Measurements from ENCODE around the gene TRPM3.

The TRPM3 gene

DNA sequence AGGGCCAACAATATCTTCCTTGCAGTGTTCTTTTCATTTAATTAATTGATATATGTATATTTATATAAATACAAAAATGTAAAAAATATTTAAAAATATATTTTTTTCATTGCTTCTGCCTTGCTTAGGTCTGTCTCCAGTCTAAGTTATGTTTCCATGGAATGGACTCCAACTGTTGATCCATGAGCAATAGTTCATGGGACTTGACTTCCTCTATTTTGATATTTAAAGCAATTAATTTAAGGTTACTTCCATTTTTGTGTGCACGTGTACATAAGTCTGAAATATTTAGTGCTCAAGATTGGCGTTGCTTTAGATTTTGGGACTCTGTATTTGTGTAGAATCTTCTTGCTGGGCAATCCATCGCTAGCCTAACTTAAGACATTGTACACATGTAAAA lies 551.6 kb downstream of the TRPM3 start:
- no peak for DNase-seq

- no peak for DNase-seq
Measured at GRCh38 chr9:70569070-70569772, 552.2 kb downstream of the TRPM3 start.

- no peak for DNase-seq
Measured at GRCh38 chr9:70567511-70567910, 553.9 kb downstream of the TRPM3 start.

- DNase-seq: no peak
Measured at GRCh38 chr9:70566751-70567150, 554.7 kb downstream of the TRPM3 start.

DNA sequence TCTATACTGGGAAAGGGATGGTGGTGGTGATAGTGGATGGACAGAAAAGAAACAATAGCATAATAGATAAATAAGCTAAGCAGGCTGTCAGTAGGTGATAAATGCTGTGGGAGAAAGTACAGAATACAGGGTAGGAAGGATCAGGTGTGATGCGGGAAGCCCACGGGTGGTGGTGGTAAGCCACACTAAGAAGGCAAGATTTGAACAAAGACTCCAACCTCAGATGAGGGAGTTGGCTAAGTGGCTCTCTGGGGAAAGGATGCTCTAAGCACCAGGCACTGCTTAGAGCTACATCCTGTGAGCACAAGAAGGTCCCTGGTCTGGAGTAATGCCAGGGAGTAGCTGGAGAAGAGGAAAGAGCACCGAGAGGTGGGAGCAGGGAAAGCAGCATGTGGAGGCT lies 555.4 kb downstream of the TRPM3 start:
- no peak for DNase-seq

DNA sequence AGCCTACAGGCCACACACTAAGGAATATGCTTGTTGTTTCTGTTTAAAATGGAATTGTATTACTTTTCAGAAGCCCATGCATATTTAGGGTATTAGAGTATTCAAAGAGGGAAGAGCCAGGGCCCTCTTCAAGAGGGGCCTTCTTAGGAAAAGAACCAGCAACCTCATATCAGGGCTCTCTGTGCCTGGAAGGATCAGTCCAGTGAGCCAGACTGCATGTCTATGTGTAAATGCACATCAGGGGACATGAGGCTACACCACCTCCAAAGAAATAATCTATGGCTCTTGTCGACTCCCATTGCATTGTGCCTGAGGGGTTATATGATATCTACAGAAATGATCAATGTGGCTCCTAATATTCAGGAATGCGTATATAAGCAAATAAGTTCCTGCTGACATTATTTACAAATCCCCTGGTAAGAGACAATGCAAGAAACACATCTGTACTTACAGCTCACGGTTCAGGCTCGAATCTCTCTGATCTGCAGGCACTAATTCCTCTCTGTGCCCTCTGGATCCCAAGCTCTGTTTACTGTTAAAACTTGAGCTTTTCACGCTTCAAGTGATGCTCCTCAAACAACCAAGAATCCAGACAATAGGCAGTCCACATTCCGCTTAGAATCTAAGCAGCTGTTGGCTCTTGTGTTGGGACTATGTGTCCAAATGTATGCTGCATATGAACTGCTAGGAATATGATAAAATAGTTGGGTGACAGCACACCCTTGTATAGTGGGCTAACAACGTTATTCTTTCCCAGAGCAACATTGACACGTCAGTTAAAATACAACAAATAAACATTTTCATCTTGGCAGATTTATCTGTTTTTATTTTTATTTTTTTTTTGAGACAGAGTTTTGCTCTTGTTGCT lies 556.7 kb downstream of the TRPM3 start:
- no peak for DNase-seq

GRCh38 chr9:70563431-70564204 lies 557.8 kb downstream of the TRPM3 start:
- DNase-seq: peak in 2 of 4 experiments; percentile 2 to 6

DNA sequence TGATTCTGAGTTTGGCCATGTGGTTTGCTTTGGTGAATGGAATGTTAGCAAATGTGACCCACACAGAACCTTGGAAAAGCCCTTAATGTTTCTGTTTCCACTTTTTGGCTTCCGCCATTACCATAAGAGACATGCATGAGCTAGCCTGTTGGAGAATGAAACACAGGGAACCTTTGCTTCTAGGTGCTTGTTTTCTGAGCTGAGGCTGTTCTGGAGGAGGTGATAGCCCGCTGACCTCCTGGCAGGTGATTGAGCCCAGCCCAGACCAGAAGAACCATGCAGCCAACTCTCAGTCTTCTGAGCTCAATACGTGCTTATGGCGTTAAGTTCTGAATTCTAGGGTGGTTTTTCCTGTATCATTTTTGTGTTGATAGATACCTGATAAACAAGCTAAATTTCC lies 558.4 kb downstream of the TRPM3 start:
- no peak for DNase-seq

GRCh38 chr9:70561786-70562395 lies 559.5 kb downstream of the TRPM3 start:
- DNase-seq: no peak

DNA sequence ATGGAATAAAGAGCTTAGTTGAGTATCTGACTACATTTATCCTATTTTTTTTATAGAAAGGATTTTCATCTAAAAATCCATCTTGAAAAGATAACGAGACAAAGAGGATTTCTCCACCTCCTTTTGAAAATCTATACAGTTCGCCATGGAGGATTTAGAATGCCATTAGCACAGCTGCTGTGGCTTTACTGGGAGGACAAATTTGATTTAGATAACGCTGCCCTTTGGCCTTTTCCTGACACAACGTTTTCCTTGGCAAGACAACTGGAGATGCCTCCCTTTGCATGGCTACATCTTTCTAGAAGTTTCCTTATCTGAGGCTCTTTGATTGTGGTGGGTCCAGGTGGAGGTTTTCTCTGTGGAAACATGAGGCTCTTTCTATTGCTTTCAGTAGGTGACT lies 560.3 kb downstream of the TRPM3 start:
- DNase-seq: no peak

GRCh38 chr9:70559102-70559501 lies 562.3 kb downstream of the TRPM3 start:
- DNase-seq: no peak

- DNase-seq: no peak
Measured at GRCh38 chr9:70557661-70558369, 563.6 kb downstream of the TRPM3 start.

DNA sequence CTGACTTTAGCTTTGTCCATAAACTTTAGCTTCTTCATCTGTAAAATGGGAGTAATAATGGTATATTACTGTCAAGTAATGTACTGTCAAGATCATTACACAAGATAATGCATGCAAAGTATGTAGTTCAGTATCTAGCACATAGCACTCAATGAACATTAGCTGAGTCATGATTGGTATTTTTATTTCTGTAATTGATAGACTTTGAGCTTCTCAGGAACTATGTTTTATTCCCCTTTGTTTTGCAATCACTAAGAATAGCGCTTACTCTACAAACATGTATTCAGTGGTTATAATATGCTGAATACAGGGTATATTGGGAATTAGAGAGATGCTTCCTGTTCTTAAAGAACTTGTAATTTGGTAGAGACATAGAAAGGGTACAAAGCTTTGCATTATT lies 564.6 kb downstream of the TRPM3 start:
- DNase-seq: no peak

- no peak for DNase-seq
Measured at GRCh38 chr9:70554881-70555280, 566.5 kb downstream of the TRPM3 start.

DNA sequence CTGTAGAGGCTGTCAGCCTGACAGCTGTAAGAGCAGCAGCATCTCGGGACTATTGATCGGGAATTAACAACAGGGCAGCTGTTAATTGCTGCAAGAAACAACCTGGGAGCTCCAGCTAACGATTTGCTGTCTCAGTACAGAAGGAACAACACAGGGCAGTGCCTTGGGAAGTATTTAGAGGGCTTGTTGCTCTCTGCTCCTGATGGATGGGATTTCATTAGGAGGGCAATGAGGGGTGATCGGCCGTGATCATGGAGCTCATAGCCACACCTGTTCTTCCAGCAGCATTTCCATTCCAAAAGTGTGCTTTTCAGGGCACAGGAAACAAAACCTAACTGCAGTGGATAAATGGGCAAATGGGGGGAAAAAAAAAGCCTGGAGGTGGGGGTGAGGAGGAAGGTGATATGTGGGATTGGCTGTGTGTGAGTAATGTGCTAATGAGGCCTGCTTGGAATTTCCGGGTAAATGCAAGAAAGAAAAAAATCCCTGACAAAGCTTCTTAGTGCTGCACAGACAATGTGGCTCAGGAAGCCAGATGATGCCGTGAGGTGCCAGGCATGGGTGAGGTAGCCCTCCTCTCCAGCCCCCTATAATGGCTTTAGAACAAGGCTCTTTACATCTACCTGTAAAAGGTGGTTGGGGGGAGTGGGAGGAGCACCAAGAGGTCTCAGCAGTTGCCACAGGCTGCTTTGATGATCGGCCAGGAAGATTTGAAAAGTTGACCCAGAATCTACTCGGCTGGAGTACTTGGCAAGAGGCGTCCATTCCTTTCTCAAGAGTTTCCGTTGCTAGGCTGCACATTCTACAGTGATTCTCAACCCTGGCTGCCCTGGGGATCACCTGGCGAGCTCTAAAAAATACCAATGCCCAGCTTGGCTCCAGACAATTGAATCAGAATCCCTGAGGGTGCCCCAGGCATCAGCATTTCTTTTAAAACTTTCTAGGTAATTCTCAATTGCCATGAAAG lies 567.4 kb downstream of the TRPM3 start:
- no peak for DNase-seq

GRCh38 chr9:70552561-70552960 lies 568.9 kb downstream of the TRPM3 start:
- DNase-seq: no peak

- no peak for DNase-seq
Measured at GRCh38 chr9:70551801-70552200, 569.6 kb downstream of the TRPM3 start.

GRCh38 chr9:70551396-70551795 lies 570.0 kb downstream of the TRPM3 start:
- DNase-seq: no peak

DNA sequence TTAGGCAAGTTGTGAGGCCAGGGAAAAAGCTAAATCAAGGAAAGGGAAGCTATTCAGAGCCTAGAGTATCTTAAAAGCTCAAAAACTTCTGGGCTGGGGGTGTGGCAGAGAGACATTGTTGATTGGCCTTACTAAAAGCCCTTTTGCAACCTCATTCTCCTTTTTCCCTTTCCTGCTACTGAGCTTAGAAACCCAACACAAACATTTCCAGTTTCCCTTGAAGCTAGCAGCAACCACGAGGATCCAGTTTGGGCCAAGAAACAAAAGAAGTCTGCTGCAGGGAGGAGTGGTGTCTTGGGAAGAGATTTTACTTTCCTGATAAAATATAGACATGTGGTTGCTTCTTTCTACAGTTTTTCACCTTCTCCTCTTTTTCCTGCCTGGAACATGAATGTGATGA lies 571.5 kb downstream of the TRPM3 start:
- no peak for DNase-seq

GRCh38 chr9:70542311-70542931 lies 579.0 kb downstream of the TRPM3 start:
- no peak for DNase-seq

GRCh38 chr9:70540016-70540415 lies 581.4 kb downstream of the TRPM3 start:
- no peak for DNase-seq
